HPDE6-E6E7 (cell line): ENCODE measurements around the gene STARD10.
"Not testable (repeated sequence)": the region's sequence is repeated elsewhere in the genome, so short reads cannot be mapped to it uniquely, and the experiment has no call there.

Experiments
- DNase-seq: peaks from one replicate; pipeline ENCODE4 v3.0.0; 2011; ENCODE audit warnings: missing footprints; ENCODE audit errors: extremely low spot score

STARD10 gene

GRCh38 chr11:72807792-72808191, 13.9 kb upstream of the STARD10 start:
- DNase-seq, result no peak

- no peak for DNase-seq
These were observed 13.3 kb upstream of the STARD10 start for GRCh38 chr11:72807021-72807693.

GRCh38 chr11:72806378-72806777, 12.5 kb upstream of the STARD10 start:
- not testable (repeated sequence) for DNase-seq

GRCh38 chr11:72805216-72805615, 11.4 kb upstream of the STARD10 start:
- DNase-seq, result no peak

GRCh38 chr11:72802822-72803221, 9.0 kb upstream of the STARD10 start:
- DNase-seq, result no peak

- no peak for DNase-seq
These were observed 5.6 kb upstream of the STARD10 start for GRCh38 chr11:72799441-72799840.

GRCh38 chr11:72798361-72798760, 4.5 kb upstream of the STARD10 start:
- DNase-seq, result no peak

- DNase-seq, result no peak
These were observed 797 bp downstream of the STARD10 start for GRCh38 chr11:72793076-72793424.

- no peak for DNase-seq
These were observed 1.3 kb downstream of the STARD10 start for GRCh38 chr11:72792437-72793021.

GRCh38 chr11:72791228-72791627, 2.6 kb downstream of the STARD10 start:
- DNase-seq, result not testable (repeated sequence)

GRCh38 chr11:72789493-72790131, 4.2 kb downstream of the STARD10 start:
- no peak for DNase-seq

GRCh38 chr11:72788241-72788640, 5.6 kb downstream of the STARD10 start:
- DNase-seq, result no peak

GRCh38 chr11:72787216-72788104, 6.4 kb downstream of the STARD10 start:
- DNase-seq, result no peak

- no peak for DNase-seq
These were observed 7.3 kb downstream of the STARD10 start for GRCh38 chr11:72786305-72787215.

GRCh38 chr11:72784662-72785061, 9.2 kb downstream of the STARD10 start:
- DNase-seq, result no peak

- no peak for DNase-seq
These were observed 10.5 kb downstream of the STARD10 start for GRCh38 chr11:72783144-72783905.

GRCh38 chr11:72782081-72782920, 11.5 kb downstream of the STARD10 start:
- DNase-seq, result no peak

- DNase-seq, result no peak
These were observed 12.3 kb downstream of the STARD10 start for GRCh38 chr11:72781313-72782080.

GRCh38 chr11:72781063-72781312, 12.9 kb downstream of the STARD10 start:
- no peak for DNase-seq
